SK-N-SH treated with all-trans-retinoic acid at 6 μM for 48 hours (cell line): ENCODE measurements around the gene RNF144B.

Experiments used
- ARNTL ChIP-seq: fragments of 450-650 bp; formaldehyde crosslinking; IDR thresholded peaks from 2 replicates; pipeline ENCODE4 v1.5.0; 2020; ENCODE audit warnings: low read depth, mild to moderate bottlenecking, moderate library complexity, borderline replicate concordance
- CREB5 ChIP-seq: fragments of 250-450 bp; sonication (Bioruptor Pico); IDR thresholded peaks from 2 replicates; pipeline ENCODE4 v1.5.1; 2020; ENCODE audit warnings: low read depth, mild to moderate bottlenecking, moderate library complexity
- CSDC2 ChIP-seq: fragments of 250-450 bp; sonication (Bioruptor Pico); IDR thresholded peaks from 2 replicates; pipeline ENCODE4 v1.5.0; 2020; ENCODE audit warnings: mild to moderate bottlenecking, moderate library complexity
- GLIS3 ChIP-seq: fragments of 250-450 bp; sonication (Bioruptor Pico); IDR thresholded peaks from 2 replicates; pipeline ENCODE4 v1.5.0; 2020; ENCODE audit warnings: mild to moderate bottlenecking, moderate library complexity
- ISL1 ChIP-seq: fragments of 250-450 bp; sonication (Bioruptor Pico); IDR thresholded peaks from 2 replicates; pipeline ENCODE4 v2.1.2; 2022; ENCODE audit warnings: mild to moderate bottlenecking, moderate library complexity
- OSR1 ChIP-seq: fragments of 250-450 bp; sonication (Bioruptor Pico); IDR thresholded peaks from 2 replicates; pipeline ENCODE4 v1.8.0; 2022; ENCODE audit warnings: moderate library complexity, mild to moderate bottlenecking, inconsistent platforms
- PATZ1 ChIP-seq: fragments of 250-450 bp; sonication (Bioruptor Pico); IDR thresholded peaks from 2 replicates; pipeline ENCODE4 v1.8.0; 2020; ENCODE audit warnings: mild to moderate bottlenecking, moderate library complexity, borderline replicate concordance
- PPARA ChIP-seq: fragments of 250-450 bp; sonication (Bioruptor Pico); IDR thresholded peaks from 2 replicates; pipeline ENCODE4 v1.5.0; 2020; ENCODE audit warnings: mild to moderate bottlenecking, borderline replicate concordance
- RARB ChIP-seq: fragments of 250-450 bp; sonication (Bioruptor Pico); IDR thresholded peaks from 2 replicates; pipeline ENCODE4 v1.8.0; 2021; ENCODE audit warnings: mild to moderate bottlenecking, moderate library complexity
- TCF4 ChIP-seq: fragments of 250-450 bp; sonication (Bioruptor Pico); IDR thresholded peaks from 2 replicates; pipeline ENCODE4 v1.8.0; 2021; ENCODE audit warnings: mild to moderate bottlenecking, moderate library complexity, borderline replicate concordance
- TSHZ2 ChIP-seq: fragments of 250-450 bp; sonication (Bioruptor Pico); IDR thresholded peaks from 2 replicates; pipeline ENCODE4 v1.5.0; 2020; ENCODE audit warnings: mild to moderate bottlenecking, moderate library complexity
- ZFP3 ChIP-seq: fragments of 250-450 bp; sonication (Bioruptor Pico); IDR thresholded peaks from 2 replicates; pipeline ENCODE4 v1.5.0; 2020; ENCODE audit warnings: mild to moderate bottlenecking, moderate library complexity
- ZNF70 ChIP-seq: fragments of 450-650 bp; formaldehyde crosslinking; IDR thresholded peaks from 2 replicates; pipeline ENCODE4 v1.5.0; 2020; ENCODE audit warnings: mild to moderate bottlenecking, moderate library complexity

GRCh38 chr6:18500921-18501662 is 113.9 kb downstream of the RNF144B start:
- no peak for TF ChIP-seq RARB (CRISPR knock-in tag)
- no peak for TF ChIP-seq PATZ1 (CRISPR knock-in tag)
- no peak for TF ChIP-seq ARNTL (CRISPR knock-in tag)
- no peak for TF ChIP-seq CREB5 (CRISPR knock-in tag)
- TF ChIP-seq GLIS3 (CRISPR knock-in tag), result no peak
- no peak for TF ChIP-seq OSR1 (CRISPR knock-in tag)
- TF ChIP-seq TCF4, result no peak
- TF ChIP-seq ISL1 (CRISPR knock-in tag), result no peak
- no peak for TF ChIP-seq ZFP3 (CRISPR knock-in tag)
- TF ChIP-seq TSHZ2 (CRISPR knock-in tag), result no peak
- TF ChIP-seq CSDC2, result no peak
- no peak for TF ChIP-seq ZNF70 (CRISPR knock-in tag)
- TF ChIP-seq PPARA (CRISPR knock-in tag), result no peak
